GM08714 (cell line): ENCODE measurements around the gene ELFN2.

Experiments used
- H3K4me3 ChIP-seq: fragments of 200-500 bp; sonication (Bioruptor generic); 2 replicates; pipeline ENCODE4 v1.5.1; 2014; ENCODE audit warnings: mild to moderate bottlenecking, low read length, inconsistent platforms
- ZNF274 ChIP-seq: IDR thresholded peaks from 2 replicates; pipeline ENCODE4 v1.6.1; 2012; ENCODE audit warnings: mild to moderate bottlenecking, low read depth, low read length

ELFN2 gene

GRCh38 chr22:37345863-37346504 is 81.3 kb downstream of the ELFN2 start:
- TF ChIP-seq ZNF274, result no peak
- H3K4me3 ChIP-seq, result no peak overlapping the region

GRCh38 chr22:37344735-37345449 is 82.4 kb downstream of the ELFN2 start:
- H3K4me3 ChIP-seq, result no peak overlapping the region
- no peak for TF ChIP-seq ZNF274

- TF ChIP-seq ZNF274, result no peak
- no peak overlapping the region for H3K4me3 ChIP-seq
Measured at GRCh38 chr22:37343863-37344734, 83.2 kb downstream of the ELFN2 start.

GRCh38 chr22:37343348-37343747 is 83.9 kb downstream of the ELFN2 start:
- no peak overlapping the region for H3K4me3 ChIP-seq
- no peak for TF ChIP-seq ZNF274

GRCh38 chr22:37342065-37342464 is 85.2 kb downstream of the ELFN2 start:
- no peak for TF ChIP-seq ZNF274
- H3K4me3 ChIP-seq, result no peak overlapping the region

GRCh38 chr22:37340331-37341262 is 86.7 kb downstream of the ELFN2 start:
- no peak overlapping the region for H3K4me3 ChIP-seq
- no peak for TF ChIP-seq ZNF274

GRCh38 chr22:37338539-37339246 is 88.6 kb downstream of the ELFN2 start:
- no peak for TF ChIP-seq ZNF274
- H3K4me3 ChIP-seq, result no peak overlapping the region

- TF ChIP-seq ZNF274, result no peak
- no peak overlapping the region for H3K4me3 ChIP-seq
Measured at GRCh38 chr22:37337204-37337943, 89.9 kb downstream of the ELFN2 start.

- TF ChIP-seq ZNF274, result no peak
- no peak overlapping the region for H3K4me3 ChIP-seq
Measured at GRCh38 chr22:37336579-37336978, 90.7 kb downstream of the ELFN2 start.

GRCh38 chr22:37335806-37336199 is 91.5 kb downstream of the ELFN2 start:
- no peak for TF ChIP-seq ZNF274
- H3K4me3 ChIP-seq, result no peak overlapping the region

- H3K4me3 ChIP-seq, result no peak overlapping the region
- TF ChIP-seq ZNF274, result no peak
Measured at GRCh38 chr22:37334859-37335805, 92.1 kb downstream of the ELFN2 start.

GRCh38 chr22:37334461-37334858 is 92.8 kb downstream of the ELFN2 start:
- TF ChIP-seq ZNF274, result no peak
- no peak overlapping the region for H3K4me3 ChIP-seq
